Activated T-cell treated with anti-CD3 and anti-CD28 coated beads for 48 hours (primary cell): ENCODE measurements around the gene PAPPA2.

Experiments
- DNase-seq: peaks from one replicate; pipeline ENCODE4 v3.0.0-alpha.2; 2020; ENCODE audit warnings: low read depth

Gene PAPPA2

GRCh38 chr1:176803596-176803995 lies 340.6 kb downstream of the PAPPA2 start:
- DNase-seq, result no peak

GRCh38 chr1:176809292-176809691 lies 346.3 kb downstream of the PAPPA2 start:
- no peak for DNase-seq

- DNase-seq, result no peak
Measured at GRCh38 chr1:176811511-176812288, 348.7 kb downstream of the PAPPA2 start.

DNA sequence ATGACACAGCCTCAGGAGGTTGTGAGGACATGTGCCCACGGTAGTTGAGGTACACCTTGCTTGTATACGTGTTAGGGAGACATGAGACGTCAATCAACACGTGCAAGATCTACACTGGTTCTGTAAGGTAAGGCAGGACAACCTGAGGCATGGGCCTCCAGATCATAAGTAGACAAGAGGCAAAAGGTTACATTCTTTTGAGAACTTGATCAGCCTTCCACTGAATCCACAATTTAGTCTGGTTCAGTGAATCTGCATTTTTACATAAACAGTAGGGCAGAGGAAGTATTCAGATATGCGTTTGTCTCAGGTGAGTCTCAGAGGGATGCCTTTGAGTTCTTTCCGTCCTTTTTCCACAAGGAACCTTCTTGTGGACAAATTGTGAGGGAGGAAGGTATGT lies 352.6 kb downstream of the PAPPA2 start:
- no peak for DNase-seq

- no peak for DNase-seq
Measured at GRCh38 chr1:176816232-176816631, 353.3 kb downstream of the PAPPA2 start.

DNA sequence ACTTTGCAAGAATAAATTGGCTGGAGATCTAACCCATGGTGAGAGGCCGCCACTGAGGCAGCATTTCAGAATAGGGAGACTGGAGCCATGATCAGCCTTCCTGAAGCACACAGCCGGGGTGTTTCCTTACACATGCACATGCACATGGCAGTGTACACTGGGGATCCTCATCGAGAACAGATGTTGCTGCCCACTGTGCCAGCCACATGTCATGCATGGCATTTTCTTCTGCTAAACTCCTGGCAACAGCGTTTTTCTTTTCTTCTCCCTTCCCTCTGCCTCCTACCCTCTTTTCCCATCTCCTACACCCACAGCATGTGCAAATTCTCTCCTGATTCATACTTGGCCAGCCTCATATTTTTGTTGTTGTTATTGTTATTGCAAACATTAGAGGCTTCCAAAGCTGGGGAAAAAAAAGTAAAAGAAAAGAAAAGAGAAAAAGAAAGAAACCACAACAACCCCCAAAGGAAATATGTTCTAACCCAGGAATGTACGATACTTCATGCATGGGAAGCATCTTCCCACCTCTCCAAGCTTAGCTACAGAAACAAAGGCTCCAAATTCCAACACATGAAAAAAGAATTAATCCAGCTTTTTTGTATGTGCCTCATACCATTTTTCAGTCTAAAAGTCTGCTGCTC lies 357.5 kb downstream of the PAPPA2 start:
- DNase-seq, result no peak

DNA sequence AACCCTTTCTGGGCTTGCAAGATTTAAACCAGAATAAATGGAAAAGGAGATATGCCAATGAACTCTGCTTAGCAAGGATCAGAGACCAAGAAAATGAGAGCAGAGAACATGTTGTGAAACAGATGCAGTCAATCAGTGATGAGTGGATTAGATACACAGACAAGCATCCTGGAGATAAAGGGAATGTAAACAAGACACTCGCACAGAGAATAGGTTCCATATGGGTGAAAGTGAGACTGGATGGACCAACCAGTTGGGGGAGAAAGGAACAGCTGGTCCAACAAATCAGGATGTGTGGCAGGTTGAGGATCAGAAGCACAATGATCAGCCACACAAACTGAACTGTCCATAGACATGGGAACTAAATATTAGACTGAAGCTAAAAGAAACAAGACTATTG lies 363.3 kb downstream of the PAPPA2 start:
- no peak for DNase-seq

DNA sequence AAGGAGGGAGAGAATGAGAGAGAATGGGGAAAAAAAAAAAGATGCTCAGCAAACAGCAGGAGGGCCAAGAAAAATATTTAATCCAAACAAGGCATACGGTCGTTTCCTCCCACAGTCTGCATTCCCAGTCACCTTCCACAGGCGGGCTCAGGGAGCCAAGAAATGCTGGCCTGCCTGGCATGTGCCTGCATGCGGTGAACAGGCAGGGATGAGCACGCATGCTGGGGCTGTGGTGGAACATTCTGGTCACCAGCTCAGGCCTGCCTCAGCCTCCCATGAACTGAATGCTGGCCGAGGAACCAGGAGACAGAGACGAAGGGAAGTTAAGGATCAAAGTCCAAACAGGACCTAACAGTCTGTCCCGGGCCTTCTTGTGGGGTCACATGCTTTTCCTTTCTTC lies 366.3 kb downstream of the PAPPA2 start:
- no peak for DNase-seq

- DNase-seq, result no peak
Measured at GRCh38 chr1:176831150-176831549, 368.2 kb downstream of the PAPPA2 start.

- no peak for DNase-seq
Measured at GRCh38 chr1:176837708-176838107, 374.7 kb downstream of the PAPPA2 start.

GRCh38 chr1:176838276-176838995 lies 375.5 kb downstream of the PAPPA2 start:
- DNase-seq, result no peak

GRCh38 chr1:176839216-176839615 lies 376.2 kb downstream of the PAPPA2 start:
- DNase-seq, result no peak

GRCh38 chr1:176841238-176841637 lies 378.3 kb downstream of the PAPPA2 start:
- DNase-seq, result no peak

GRCh38 chr1:176843352-176844297 lies 380.6 kb downstream of the PAPPA2 start:
- DNase-seq, result no peak

DNA sequence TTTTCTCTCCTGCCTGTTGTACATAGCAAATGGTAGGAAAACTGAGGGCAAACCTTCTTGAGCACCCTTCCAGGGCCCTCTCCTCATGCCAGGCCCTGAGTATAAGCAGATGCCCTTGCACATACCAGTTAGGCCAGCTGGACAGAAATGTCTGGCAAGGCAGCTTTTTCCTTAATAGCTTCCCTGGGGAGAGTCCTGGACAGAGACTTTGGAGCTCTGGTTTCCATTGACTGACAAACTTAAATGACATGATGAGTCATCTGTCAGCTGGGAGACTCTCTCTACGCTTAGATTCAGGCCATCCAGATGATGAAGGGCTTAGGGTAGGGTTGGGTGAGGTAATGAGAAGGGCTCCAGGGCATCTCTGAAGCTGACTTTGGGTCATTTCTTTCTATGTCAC lies 384.1 kb downstream of the PAPPA2 start:
- DNase-seq, result no peak

GRCh38 chr1:176849281-176849680 lies 386.3 kb downstream of the PAPPA2 start:
- DNase-seq, result no peak

DNA sequence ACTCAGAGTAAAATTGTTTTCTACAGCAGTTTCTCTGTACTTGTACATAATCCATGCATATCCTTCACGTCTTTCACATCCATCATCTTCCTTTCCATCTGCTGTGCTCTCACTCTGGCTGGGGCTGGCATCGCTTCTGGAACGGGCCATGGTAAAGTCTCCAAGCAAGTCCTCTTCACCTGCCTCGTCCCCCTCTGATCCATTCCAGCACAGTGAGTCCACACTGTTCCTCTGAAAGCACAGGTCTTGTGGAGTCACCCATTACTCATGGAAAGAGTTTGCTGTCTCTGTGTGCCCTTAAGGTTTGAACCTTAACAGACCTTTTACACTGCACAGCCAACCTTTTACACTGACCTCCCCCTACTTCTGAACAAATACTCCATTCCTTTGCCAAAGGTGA lies 387.9 kb downstream of the PAPPA2 start:
- no peak for DNase-seq

DNA sequence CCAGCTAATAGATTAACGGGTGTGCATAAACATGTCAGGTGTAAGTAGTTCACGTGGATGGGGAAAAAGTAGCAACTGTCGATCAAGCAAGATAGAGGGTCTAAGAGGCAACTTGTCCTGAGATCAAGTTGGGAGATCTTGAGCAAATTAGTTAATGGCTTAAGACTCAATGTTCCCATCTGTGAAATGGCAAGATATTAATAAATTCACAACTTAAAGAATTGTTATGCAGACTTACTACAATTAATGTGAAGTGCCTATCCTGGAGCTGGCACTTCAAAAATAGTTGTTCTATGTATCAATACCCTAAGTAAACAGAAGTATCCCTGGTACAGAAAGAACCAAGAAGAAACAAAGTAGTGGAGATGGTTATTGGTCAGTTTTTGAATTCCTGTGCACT lies 389.1 kb downstream of the PAPPA2 start:
- no peak for DNase-seq

- DNase-seq, result no peak
Measured at GRCh38 chr1:176853503-176853902, 390.5 kb downstream of the PAPPA2 start.

DNA sequence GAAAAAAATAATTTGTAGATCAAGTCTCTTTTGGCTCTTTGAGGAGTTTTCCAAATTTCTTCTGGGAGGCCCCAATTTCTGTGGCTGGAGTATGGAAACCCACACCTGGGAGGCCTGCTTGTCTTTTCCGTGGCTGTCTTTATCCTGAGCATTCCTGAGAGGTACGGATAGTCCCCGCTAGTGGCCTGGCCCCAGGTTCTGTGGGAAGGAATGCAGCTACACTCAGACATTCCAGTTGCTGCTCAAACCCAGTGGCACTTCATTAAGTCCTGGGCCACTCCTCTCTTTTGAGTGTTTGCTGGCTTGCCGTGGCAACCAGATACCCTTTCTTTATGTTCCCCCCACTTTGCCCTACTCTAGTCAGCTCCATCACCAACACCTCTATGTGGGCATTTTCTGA lies 391.1 kb downstream of the PAPPA2 start:
- DNase-seq, result no peak

DNA sequence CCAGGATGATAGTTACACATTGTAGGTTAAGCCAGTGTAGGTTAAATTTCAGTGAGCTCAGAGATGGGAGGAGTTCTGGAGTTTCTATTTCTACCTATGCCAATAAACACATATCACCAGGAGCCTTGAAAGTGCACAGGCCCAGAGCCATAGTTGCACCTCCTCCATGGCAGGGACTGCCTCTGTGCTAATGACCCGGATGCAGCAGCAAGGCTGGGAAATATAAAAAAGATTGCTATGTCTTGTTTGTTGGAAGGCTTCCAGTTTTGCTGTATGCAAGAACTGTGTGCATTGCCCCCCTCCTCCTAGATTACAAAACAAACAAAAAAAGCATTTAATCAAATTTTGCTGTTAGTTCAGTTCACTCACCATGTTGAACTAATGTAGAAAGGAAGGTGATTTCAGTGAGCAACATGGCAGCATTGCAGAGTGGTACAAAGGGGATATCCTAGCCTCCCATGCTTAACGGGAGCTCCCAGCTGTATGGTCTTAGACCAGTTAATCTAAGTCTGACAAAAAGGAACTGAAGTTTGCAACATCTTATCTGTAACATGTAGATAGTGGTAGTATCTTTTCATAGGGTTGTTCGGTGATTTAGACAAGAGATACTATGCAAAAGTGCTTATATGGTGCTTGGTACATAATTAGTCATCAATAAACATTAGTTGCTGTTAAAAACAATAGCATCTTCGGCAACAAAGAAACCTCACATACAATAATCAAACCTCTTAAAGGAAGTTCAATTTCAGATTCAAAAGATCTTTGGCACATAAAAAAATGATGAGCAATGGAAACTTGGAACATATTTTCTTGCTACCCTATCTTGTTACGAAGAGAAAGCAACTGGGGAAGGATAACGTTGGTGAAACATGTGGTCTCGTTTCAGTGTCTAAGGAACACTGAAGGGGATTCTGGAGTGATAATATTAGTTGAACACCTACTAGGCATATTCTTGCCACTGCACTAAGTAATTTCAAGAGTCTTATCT lies 392.1 kb downstream of the PAPPA2 start:
- DNase-seq, result no peak
